Lower leg skin (tissue), 3 donors: Measurements from ENCODE around the gene SLC13A3.

Experiments
- CTCF ChIP-seq, 3 donors: fragments of 450-650 bp; IDR thresholded peaks; one replicate each; pipeline ENCODE4 v1.5.1; 2016; ENCODE audit warnings: antibody characterized with exemption in 3 of 3, mild to moderate bottlenecking in 3 of 3, moderate library complexity in 2 of 3
- POLR2A ChIP-seq, 2 donors: fragments of 450-650 bp; IDR thresholded peaks; one replicate each; pipeline ENCODE4 v1.6.1; 2016 to 2017; ENCODE audit warnings: antibody characterized with exemption in 2 of 2, mild to moderate bottlenecking in 1 of 2, moderate library complexity in 1 of 2

GRCh38 chr20:46571418-46571817 is 79.8 kb downstream of the SLC13A3 start:
- no peak for TF ChIP-seq POLR2A (IDR thresholded peaks at IDR 0.05)
- TF ChIP-seq CTCF (IDR thresholded peaks at IDR 0.05): no peak
